ENCODE measurements around the gene COTL1.

DNA sequence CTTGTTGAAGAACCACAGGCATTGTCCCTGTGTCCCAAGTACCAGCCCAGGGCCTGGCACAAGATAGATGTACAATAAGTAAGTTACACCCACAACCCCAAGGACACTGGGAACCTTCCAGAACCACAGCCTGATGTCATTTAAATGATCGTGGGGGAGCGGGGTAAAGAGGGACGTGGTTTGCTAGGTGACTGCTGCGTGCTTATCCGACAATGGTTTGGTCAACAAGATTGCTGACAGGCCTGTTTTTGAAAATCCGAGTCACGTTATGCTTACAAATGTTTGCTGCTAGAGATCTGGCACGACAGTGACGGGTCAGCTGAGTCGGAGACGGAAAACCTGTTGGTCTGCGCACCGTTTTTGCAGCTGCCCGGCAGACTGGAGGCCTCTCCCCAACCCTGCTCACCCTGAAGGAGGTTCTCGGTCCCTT, 22.8 kb downstream of the COTL1 start:
- TF ChIP-seq CTCF (IDR thresholded peaks at IDR 0.05; ENCODE audit: low read length), result no peak
- TF ChIP-seq EZH2phosphoT487 (IDR thresholded peaks at IDR 0.05; ENCODE audit: low read length), result no peak
